Vagina (tissue), 2 donors: ENCODE measurements around the gene PAWR.
"Not testable (repeated sequence)": the region's sequence is repeated elsewhere in the genome, so short reads cannot be mapped to it uniquely, and the experiment has no call there.

Source experiments
- POLR2A ChIP-seq, 2 donors: fragments of 450-650 bp; IDR thresholded peaks; one replicate each; pipeline ENCODE4 v1.6.1; 2017; ENCODE audit warnings: antibody characterized with exemption in 2 of 2, mild to moderate bottlenecking in 2 of 2, moderate library complexity in 2 of 2
- POLR2AphosphoS5 ChIP-seq, 2 donors: sonication (generic); formaldehyde crosslinking; IDR thresholded peaks; one replicate each; pipeline ENCODE4 v1.9.0; 2017; ENCODE audit warnings: antibody characterized with exemption in 2 of 2, mild to moderate bottlenecking in 2 of 2, low read depth in 1 of 2; ENCODE audit not compliant: insufficient read depth in 1 of 2
- TF ChIP-seq, protein P1 (sequence below), 3 experiments: fragments of 450-650 bp in 2 of 3; fragments of 200-600 bp in 1 of 3; sonication (generic) in 1 of 3; IDR thresholded peaks; one replicate each; pipeline ENCODE4 v1.5.1; 2017 to 2019; ENCODE audit warnings: antibody characterized with exemption in 3 of 3, mild to moderate bottlenecking in 2 of 3, moderate library complexity in 2 of 3

DNA sequence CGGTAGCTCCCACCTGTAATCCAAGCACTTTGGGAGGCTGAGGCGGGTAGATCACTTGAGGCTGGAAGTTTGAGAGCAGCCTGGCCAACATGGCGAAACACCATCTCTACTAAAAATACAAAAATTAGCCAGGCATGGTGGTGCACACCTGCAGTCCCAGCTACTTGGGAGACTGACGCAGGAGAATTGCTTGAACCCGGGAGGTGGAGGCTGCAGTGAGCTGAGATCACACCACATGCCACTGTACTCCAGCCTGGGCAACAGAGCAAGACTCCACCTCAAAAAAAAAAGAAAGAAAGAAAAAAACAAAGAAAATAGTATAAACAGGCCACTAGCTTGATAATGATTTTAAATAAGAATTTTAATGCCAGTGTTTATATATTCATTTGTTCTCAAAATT, 6.4 kb downstream of the PAWR start:
- TF ChIP-seq, protein P1, sequence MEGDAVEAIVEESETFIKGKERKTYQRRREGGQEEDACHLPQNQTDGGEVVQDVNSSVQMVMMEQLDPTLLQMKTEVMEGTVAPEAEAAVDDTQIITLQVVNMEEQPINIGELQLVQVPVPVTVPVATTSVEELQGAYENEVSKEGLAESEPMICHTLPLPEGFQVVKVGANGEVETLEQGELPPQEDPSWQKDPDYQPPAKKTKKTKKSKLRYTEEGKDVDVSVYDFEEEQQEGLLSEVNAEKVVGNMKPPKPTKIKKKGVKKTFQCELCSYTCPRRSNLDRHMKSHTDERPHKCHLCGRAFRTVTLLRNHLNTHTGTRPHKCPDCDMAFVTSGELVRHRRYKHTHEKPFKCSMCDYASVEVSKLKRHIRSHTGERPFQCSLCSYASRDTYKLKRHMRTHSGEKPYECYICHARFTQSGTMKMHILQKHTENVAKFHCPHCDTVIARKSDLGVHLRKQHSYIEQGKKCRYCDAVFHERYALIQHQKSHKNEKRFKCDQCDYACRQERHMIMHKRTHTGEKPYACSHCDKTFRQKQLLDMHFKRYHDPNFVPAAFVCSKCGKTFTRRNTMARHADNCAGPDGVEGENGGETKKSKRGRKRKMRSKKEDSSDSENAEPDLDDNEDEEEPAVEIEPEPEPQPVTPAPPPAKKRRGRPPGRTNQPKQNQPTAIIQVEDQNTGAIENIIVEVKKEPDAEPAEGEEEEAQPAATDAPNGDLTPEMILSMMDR (IDR thresholded peaks at IDR 0.05): not testable (repeated sequence)
- TF ChIP-seq POLR2A (IDR thresholded peaks at IDR 0.05); POLR2AphosphoS5 (IDR thresholded peaks at IDR 0.05; ENCODE audit: insufficient read depth in 1 of 2, low read depth in 1 of 2): not testable (repeated sequence)
